GM19438 (cell line): Measurements from ENCODE around the gene DPH6.
"Not testable (repeated sequence)": the region's sequence is repeated elsewhere in the genome, so short reads cannot be mapped to it uniquely, and the experiment has no call there.

Source experiments
- ATAC-seq: cut with Tn5 transposase; IDR thresholded peaks from one replicate; pipeline ENCODE4 v1.9.1; 2021; ENCODE audit warnings: low read depth; ENCODE audit not compliant: unreplicated experiment

DPH6 gene

DNA sequence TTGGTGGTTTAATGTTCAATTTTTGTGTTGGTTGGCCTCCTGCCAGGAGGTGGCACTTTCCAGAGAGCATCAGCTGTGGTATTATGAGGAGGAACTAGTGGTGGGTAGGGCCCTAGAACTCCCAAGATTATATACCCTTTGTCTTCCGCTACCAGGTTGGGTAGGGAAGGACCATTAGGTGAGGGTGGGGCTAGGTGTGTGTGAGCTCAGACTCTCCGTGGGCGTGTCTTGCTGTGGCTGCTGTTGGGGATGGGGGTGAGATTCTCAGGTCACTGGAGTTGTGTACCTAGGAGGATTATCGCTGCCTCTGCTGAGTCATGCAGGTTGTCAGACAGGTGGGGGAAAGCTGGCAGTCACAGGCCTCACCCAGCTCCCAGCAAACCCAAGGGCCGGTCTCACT, 187.1 kb downstream of the DPH6 start:
- no peak for ATAC-seq

DNA sequence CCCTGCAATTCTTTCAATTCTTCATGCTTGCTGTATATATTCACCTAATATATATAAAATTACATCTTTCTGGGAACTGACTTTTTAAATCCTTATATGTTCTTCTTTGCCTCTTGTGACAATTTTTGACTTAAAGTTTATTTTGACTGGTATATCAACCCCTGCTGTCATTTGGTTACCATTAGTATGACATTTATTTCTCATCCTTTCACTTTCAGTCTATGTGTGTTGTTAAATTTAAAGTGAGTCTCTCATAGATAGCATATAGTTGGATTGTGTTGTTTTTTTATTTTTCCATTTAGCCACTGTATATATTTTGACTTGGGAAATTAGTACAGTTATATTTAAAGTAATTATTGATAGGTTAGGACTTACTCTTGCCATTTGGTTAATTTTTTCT, 194.9 kb downstream of the DPH6 start:
- ATAC-seq = no peak

- no peak for ATAC-seq
Observed at GRCh38 chr15:35349916-35350315, 196.0 kb downstream of the DPH6 start.

GRCh38 chr15:35330916-35331315, 215.0 kb downstream of the DPH6 start:
- ATAC-seq = no peak

GRCh38 chr15:35330048-35330695, 215.8 kb downstream of the DPH6 start:
- ATAC-seq = no peak

DNA sequence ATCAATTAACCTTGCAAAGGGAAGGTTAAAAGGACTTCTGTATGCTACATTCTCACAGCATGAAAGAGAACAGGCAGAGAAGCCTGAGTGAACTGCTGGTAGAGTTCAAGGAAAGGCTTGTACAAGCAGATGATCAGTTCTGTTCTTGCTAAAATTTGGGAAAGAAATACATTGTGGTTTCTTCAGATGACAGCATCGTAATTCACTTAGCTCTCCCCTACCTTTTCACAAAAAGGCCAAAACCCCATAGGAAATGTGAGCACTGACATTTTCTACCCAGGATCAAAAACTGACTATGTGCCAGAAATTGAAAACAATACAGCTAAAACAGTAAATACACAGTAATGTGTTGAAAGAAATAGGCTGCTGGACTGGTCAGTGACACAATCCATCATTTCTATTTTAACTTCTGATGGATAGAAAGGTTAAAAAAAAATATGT, 216.4 kb downstream of the DPH6 start:
- no peak for ATAC-seq

- not testable (repeated sequence) for ATAC-seq
Observed at GRCh38 chr15:35328836-35329235, 217.1 kb downstream of the DPH6 start.

GRCh38 chr15:35327789-35328188, 218.2 kb downstream of the DPH6 start:
- ATAC-seq = no peak

GRCh38 chr15:35325374-35325941, 220.5 kb downstream of the DPH6 start:
- no peak for ATAC-seq

- ATAC-seq = no peak
Observed at GRCh38 chr15:35323141-35323540, 222.8 kb downstream of the DPH6 start.

GRCh38 chr15:35321926-35322325, 224.0 kb downstream of the DPH6 start:
- ATAC-seq = no peak

DNA sequence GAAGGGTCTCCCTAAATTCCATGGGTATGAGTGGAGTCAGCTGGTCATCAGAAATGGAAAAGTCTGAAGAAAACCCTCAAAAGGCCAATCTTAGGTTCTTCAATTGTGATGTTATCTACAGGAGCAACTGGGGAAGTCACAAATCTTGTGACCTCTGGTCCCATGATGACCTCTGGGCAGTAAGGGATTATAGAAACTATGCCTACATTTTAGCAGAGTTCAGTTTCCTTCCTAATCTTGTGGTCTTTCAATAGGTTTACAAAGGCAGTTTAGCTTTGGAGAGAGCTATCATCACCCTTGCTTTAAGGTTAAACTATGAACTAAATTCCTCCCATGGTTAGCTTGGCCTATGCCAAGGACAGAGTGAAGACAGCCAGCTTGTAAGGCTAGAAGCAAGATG, 225.1 kb downstream of the DPH6 start:
- no peak for ATAC-seq
